T-helper 1 cell treated with Interleukin-12 subunit alpha and Interleukin-12 subunit beta and Interleukin-4 antibody, amounts not matched to agents 30 μg/mL and 1 μg/mL, for 36 hours (primary cell): ENCODE measurements around the gene ERAL1.

Experiments
- H3K27ac Mint-ChIP-seq: one replicate; pipeline ENCODE4 v1.8.0; 2021; ENCODE audit warnings: mild to moderate bottlenecking, mixed read lengths
- H3K27me3 Mint-ChIP-seq: one replicate; pipeline ENCODE4 v1.8.0; 2021; ENCODE audit warnings: low read depth, mixed read lengths
- H3K36me3 Mint-ChIP-seq: one replicate; pipeline ENCODE4 v1.8.0; 2021; ENCODE audit warnings: low read depth, mixed read lengths
- H3K4me1 Mint-ChIP-seq: one replicate; pipeline ENCODE4 v1.8.0; 2021; ENCODE audit warnings: low read depth, mixed read lengths
- H3K4me3 Mint-ChIP-seq: one replicate; pipeline ENCODE4 v1.8.0; 2021; ENCODE audit warnings: mild to moderate bottlenecking, moderate library complexity, mixed read lengths
- H3K9me3 Mint-ChIP-seq: one replicate; pipeline ENCODE4 v1.8.0; 2021; ENCODE audit warnings: mixed read lengths

The ERAL1 gene

DNA sequence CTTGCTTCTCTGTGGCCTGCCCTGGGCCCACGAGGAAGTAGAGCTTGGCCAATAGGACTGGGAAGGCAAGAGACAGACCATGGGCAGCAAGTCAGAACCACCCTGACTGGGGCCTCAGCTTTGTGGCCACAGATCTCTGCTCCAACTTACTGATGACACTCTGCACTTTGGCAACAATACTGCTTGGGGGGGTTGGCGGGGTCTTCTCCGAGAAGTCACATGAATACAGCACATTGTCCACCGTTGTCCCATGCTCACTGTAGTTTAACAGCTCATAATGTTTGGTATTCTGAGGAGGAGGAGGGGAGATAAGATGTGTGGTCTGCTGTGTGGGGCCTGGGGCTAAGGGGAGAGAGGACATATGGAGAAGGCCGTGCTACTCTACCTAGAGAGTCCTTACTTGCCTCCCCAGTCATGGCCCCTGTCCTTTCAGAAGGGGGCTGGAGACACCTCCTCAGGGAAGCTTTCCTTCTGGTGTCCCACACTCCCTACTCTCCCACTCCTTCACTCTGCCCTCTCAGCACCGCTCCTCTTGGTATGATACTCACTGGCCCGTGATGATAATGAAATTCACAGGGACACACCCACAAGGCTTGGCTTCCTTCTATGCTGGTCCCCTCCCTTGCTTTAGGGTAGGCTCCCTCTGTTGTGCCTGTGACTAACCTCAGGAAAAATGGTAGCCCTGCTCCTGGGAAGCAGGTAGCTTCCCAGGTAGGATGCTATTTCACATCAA is 52.1 kb downstream of the ERAL1 start:
- H3K27me3 Mint-ChIP-seq: no peaks in the 10 kb centered on the region
- H3K9me3 Mint-ChIP-seq: no peaks in the 10 kb centered on the region
- peaks cover 42% of the 10 kb centered on the region for H3K36me3 Mint-ChIP-seq
- no peak overlapping the region for H3K27ac Mint-ChIP-seq
- peaks cover 8% of the 10 kb centered on the region for H3K4me1 Mint-ChIP-seq
- H3K4me3 Mint-ChIP-seq: no peak overlapping the region

DNA sequence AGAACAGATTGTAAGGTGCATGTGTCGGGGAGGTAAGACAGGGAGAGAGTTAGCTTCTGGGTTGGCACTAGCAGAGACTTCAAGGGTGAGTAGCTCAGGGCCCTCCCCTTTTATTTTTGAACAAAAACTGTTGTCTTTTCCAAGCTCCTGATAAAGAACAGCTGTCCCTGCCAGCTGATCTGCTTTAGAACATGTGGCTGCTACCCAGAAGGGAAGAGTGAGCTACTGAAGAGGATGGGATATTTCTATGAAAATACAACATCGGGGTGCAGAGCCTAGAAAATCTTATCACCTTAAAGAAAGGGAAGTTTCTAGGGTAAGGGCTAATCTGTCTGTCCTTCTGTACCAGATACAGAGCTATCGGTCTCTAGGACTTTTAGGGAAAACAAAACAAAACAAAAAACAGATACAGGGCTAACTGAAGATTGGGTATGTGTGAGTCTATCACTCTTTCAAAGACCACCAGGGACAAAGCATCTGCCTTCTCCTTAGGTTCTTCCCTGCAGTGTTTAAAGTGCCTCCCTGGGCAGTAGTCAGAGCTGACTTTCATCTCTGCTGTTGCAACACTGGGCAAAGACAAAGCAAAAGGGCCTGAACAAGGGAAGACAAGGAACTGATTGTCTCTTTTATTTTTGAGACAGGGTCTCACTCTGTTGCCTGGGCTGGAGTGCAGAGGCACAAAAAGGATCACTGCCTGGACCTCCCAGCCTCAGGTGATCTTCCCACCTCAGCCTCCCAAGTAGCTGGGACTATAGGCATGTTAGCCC is 53.1 kb downstream of the ERAL1 start:
- Mint-ChIP-seq H3K4me3 (no peak overlapping the region), H3K4me1 (peaks cover 4% of the 10 kb centered on the region), H3K36me3 (peaks cover 49% of the 10 kb centered on the region), H3K9me3 (no peaks in the 10 kb centered on the region), H3K27ac (no peak overlapping the region), H3K27me3 (no peaks in the 10 kb centered on the region)

DNA sequence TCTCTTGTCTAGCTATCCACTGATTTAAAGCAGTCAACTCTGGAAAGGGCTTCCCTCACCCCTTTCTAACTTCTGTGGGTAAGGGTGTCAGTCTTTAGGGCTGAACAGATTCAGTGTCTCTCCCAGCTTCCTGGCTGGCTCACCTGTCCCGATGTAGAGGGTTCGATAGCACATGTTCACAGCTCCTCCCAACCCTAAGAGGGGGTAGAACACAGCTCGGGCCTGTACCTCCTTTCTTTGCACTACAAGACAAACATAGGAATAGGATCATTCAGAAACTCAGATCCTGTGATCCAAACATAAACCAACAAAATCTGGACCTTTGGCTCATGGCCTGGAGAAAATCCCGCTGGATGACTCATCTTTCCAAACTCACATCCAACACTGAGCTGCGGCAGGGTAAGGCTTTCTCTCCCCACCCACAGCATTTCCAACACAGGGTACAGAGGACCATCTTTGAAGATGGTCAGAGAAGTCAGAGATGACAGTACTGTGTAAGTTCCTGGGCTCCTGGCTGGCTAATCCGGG is 53.9 kb downstream of the ERAL1 start:
- Mint-ChIP-seq H3K27ac (no peak overlapping the region), H3K9me3 (no peaks in the 10 kb centered on the region)

DNA sequence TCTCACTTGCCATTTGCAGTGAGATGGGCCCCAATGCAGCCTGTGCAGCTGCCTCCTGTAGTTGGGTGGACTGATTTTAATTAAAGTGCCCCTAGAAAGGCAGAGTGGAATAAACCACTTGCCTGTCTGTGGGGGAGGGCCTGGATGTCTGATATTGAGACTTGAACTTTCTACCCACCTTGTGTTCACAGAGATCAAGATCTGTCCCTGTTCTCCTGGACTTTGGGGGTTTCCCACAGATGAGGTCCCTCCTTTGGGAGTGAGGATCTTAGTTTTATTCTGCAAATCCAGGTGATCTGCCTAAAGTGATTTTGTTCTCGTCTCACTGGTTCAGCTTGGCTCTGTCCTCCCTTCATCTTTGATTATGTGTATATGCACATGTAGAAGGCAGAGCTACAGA is 55.7 kb downstream of the ERAL1 start:
- no peak overlapping the region for H3K27ac Mint-ChIP-seq
- no peaks in the 10 kb centered on the region for H3K9me3 Mint-ChIP-seq
- no peaks in the 10 kb centered on the region for H3K27me3 Mint-ChIP-seq
- peaks cover 6% of the 10 kb centered on the region for H3K4me1 Mint-ChIP-seq
- H3K36me3 Mint-ChIP-seq: peaks cover 61% of the 10 kb centered on the region
- no peak overlapping the region for H3K4me3 Mint-ChIP-seq

More for the DNA sequence above, 53.9 kb downstream of the ERAL1 start:
- no peaks in the 10 kb centered on the region for H3K27me3 Mint-ChIP-seq
- no peak overlapping the region for H3K4me3 Mint-ChIP-seq
- no peaks in the 10 kb centered on the region for H3K4me1 Mint-ChIP-seq
- H3K36me3 Mint-ChIP-seq: peaks cover 55% of the 10 kb centered on the region
